NCI-H2196 (cell line): ENCODE data around the gene UVRAG.
"Not testable (repeated sequence)": the region's sequence is repeated elsewhere in the genome, so short reads cannot be mapped to it uniquely, and the experiment has no call there.

Experiments
- DNase-seq: peaks from one replicate; lab custom pipeline; 2025; ENCODE audit not compliant: unreplicated experiment; lab: John Stamatoyannopoulos, UW

UVRAG gene

DNA sequence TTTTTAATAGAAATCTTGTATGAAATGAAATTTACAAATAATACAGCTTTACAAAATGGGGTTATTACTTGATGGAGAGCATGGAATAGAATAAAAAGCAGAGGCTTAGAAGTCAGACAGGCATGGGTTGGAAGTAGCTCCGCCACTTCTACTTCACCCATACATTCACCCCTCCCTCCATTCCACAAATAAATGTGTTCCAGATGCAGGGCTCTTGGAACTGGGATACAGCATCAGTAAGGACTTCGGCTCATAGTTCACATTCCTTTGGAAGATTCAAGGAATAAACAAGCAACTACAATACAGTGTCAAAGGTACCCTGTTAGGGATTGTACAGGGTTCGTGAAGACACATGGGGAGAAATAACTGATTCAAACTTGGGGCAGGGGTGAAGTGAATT lies 234.5 kb downstream of the UVRAG start:
- no peak for DNase-seq

- no peak for DNase-seq
These were observed 236.9 kb downstream of the UVRAG start for GRCh38 chr11:76051937-76052336.

- no peak for DNase-seq
These were observed 239.3 kb downstream of the UVRAG start for GRCh38 chr11:76054330-76054729.

GRCh38 chr11:76056876-76057275 lies 241.9 kb downstream of the UVRAG start:
- DNase-seq: no peak

GRCh38 chr11:76060475-76061036 lies 245.5 kb downstream of the UVRAG start:
- DNase-seq: not testable (repeated sequence)

- no peak for DNase-seq
These were observed 247.7 kb downstream of the UVRAG start for GRCh38 chr11:76062733-76063132.

DNA sequence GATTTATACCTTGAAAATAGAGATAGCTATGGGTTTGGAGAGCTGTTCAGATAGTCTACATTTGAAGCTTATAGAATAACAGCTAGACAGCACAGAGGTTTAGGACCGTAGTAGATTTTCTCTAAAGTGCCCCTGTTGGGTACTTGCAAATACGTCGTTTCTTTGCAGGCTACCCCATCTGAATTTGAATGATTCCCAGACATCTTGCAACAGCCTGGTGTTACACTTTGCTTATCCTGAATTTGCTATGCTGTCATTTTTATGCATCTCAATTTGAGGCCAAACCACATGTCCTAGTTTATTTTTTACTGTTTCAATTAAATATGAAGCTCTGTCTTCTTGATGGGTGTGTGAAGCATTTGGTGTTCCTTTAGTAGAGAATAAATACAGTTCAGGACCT lies 249.2 kb downstream of the UVRAG start:
- DNase-seq: no peak

DNA sequence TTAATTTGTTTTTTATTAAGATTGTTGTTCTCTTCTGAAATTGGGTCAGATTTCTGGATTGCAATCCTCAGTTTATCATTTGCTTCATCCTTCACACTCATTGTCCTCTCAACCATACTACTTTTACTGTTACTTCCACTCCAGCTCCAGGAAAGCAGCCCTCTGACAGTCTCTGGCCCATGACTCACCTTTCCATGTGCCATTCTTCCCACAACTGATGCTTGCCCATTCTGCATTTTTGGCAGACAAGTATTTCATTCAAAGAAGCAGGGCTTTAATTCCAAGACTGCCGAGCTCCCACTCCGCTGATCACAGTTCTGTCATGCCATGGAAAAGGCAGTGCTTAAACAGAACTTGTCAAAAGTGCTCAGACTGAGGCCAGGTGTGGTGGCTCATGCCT lies 252.1 kb downstream of the UVRAG start:
- DNase-seq: no peak

GRCh38 chr11:76069001-76069400 lies 254.0 kb downstream of the UVRAG start:
- DNase-seq: no peak

GRCh38 chr11:76071090-76071489 lies 256.1 kb downstream of the UVRAG start:
- no peak for DNase-seq

- DNase-seq: no peak
These were observed 258.7 kb downstream of the UVRAG start for GRCh38 chr11:76073724-76074123.

DNA sequence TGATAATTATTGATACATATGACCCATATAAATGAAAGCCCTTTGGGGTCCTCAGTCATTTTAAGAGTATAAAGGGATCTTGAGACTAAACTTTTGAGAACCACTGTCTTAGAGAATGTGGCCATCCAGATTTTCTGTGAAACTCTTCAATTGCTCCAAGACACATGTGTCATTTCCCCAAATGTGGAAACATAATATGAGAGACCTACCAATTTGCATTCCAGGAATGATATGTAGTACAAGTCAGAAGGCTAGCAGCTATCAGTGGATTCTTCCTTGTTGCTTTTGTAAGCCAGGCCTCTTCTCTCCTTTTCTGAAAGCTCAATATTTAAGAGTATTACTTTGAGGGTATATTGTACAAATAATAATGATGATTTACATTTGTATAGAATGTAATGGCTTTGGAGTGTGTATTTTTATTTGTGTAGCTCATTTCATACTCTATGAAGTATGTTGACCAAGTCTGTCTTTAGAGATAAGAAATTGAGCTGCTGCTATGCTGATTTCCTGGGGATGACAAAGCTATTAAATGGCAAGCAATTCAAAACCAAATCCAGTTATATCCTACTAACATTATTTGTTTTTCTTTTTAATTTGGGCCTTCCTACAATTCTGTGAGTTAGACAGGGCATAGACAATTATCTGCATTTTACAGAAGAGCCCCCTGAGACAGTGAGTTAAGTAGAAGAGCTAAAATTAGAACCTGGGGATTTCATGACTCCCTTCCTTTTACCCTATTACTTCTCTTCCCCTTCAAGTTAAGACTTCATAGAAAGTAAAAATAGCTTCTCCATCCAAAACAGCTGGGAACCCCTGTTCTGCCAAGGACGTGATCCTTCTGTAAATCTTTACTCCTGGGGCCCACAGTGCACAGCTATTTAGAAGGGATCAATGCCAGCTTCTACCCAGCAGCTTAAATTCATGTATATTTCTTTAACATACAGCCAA lies 259.4 kb downstream of the UVRAG start:
- DNase-seq: no peak

DNA sequence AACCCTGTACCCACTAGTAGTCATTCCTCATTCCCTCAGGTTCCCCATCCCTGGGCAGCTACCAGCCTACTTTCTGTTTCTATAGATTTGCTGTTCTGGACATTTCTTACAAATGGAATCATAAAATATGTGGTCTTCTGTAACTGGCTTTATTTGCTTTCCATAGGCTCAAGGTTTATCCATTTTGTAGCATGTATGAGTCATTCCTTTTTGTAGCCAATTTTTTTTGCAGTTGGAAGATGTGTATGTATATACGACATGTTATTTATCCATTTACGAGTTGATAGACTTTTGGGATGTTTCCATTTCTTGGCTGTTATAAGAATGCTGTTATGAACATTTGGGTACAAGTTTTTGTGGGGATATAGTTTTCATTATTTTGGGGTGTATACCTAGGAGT lies 260.7 kb downstream of the UVRAG start:
- no peak for DNase-seq

- not testable (repeated sequence) for DNase-seq
These were observed 261.2 kb downstream of the UVRAG start for GRCh38 chr11:76076253-76076652.

DNA sequence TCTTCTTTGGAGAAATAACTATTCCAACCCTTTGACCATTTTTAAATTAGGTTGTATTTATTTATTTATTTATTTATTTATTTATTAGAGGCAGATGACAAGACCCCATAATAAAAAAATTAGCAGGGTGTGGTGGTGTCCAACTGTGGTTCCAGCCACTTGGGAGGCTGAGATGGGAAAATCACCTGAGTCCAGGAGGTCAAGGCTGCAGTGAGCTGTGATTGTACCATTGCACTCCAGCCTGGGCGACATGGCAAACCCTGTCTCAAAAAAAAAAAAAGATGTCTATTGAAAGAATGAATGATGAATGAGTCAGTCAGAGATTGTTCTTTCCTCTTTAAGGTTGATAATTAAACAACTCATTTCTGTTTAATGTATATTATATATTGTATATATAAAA lies 261.7 kb downstream of the UVRAG start:
- DNase-seq: no peak

- DNase-seq: no peak
These were observed 262.7 kb downstream of the UVRAG start for GRCh38 chr11:76077575-76078150.

GRCh38 chr11:76081084-76081483 lies 266.1 kb downstream of the UVRAG start:
- not testable (repeated sequence) for DNase-seq

DNA sequence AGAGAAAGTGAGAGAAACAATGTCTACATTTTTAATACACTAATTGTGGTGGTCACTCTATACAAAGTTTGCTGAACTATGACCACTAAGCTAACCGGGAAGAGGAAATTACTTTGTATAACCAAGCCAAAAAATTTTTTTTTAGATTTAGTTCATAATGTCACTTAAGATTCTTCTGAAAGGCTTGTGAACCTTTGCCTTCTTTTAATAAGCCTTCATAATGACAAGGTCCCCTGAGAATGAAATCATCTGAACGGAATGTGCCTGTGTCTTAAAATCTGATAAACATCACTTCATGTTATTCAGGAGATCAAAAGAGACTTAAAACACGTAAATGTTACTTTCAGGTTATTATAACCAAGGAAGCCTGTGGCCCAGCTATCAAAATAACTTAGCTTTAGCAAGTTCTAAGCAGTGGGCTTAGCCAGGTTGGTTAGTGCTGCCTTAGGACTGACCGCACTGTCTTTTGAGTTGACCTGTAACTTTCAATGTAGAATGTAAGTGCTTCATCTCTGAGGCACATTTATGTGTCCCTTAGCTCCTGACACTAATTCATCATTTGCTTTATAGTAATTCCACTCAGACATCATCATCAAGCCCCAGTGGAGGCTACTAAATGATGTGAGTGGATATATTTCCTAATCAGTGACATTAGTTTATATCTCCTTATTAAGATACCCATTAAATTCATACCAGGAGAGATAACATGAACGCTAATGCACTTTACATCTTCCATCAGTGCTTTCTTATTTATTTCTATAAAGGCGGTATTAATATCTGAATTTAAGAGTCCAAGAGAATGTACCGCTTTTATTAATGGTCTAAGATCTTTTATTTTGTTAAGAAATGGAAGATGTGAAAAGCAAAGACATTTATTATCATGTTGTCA lies 268.8 kb downstream of the UVRAG start:
- no peak for DNase-seq

GRCh38 chr11:76085270-76085669 lies 270.3 kb downstream of the UVRAG start:
- DNase-seq: no peak

- no peak for DNase-seq
These were observed 272.0 kb downstream of the UVRAG start for GRCh38 chr11:76086743-76087635.
